ENCODE results near the gene STX5. TPM values are rescaled to one million over a fixed set of nuclear protein-coding genes. Genes with fewer than 3 reads are reported as not detected.

STX5 gene
- polyA plus RNA-seq, 2 of the 4 experiments (the other 2 are of a cell fraction), result 19.5 to 32.3 TPM

DNA sequence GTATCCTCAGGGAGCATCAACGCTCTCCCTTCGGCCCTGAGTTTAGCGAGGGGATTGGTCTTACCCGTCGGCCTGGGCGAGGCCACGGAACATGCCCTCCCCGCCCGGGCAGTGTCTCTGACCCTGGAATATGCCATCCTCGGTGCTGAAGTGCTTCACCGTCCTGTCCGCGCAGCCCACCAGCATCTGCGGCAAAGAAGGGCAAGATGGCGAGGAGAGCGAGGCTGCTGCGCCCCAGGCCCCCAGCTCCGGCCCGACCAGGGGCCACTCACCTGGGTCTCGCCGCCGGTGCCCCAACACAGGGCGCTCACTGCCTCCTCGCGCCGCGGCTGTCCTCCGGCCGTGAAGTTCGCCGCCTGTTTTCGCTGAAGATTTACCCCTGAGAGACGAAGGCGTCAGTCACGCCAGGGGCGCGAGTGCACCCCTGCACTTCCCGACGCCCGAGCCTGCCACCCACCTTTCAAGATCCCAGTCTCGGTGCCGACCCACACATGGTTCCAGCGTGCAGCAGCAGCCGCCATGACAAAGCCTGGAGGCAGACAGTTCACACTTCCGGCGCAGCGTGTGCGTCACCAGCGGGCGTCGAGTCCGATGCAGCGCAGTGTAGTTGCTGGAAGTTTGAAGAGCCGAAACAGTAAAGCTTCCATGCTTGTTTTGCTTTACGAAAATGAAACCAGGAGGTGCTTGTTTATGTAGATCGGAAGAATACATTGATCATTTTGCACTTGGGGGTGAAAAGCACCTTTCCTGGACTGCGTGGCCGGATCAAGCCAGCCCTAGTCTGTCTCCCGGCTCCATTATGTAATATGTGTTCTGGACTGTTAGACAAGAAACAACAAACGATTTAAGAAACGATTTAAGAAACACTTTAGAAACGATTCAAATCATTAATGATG, 7.4 kb upstream of the STX5 start, which contains the start of gene WDR74 (continued):
- TF ChIP-seq, protein P1, sequence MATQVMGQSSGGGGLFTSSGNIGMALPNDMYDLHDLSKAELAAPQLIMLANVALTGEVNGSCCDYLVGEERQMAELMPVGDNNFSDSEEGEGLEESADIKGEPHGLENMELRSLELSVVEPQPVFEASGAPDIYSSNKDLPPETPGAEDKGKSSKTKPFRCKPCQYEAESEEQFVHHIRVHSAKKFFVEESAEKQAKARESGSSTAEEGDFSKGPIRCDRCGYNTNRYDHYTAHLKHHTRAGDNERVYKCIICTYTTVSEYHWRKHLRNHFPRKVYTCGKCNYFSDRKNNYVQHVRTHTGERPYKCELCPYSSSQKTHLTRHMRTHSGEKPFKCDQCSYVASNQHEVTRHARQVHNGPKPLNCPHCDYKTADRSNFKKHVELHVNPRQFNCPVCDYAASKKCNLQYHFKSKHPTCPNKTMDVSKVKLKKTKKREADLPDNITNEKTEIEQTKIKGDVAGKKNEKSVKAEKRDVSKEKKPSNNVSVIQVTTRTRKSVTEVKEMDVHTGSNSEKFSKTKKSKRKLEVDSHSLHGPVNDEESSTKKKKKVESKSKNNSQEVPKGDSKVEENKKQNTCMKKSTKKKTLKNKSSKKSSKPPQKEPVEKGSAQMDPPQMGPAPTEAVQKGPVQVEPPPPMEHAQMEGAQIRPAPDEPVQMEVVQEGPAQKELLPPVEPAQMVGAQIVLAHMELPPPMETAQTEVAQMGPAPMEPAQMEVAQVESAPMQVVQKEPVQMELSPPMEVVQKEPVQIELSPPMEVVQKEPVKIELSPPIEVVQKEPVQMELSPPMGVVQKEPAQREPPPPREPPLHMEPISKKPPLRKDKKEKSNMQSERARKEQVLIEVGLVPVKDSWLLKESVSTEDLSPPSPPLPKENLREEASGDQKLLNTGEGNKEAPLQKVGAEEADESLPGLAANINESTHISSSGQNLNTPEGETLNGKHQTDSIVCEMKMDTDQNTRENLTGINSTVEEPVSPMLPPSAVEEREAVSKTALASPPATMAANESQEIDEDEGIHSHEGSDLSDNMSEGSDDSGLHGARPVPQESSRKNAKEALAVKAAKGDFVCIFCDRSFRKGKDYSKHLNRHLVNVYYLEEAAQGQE (IDR thresholded peaks at IDR 0.05), result no peak
- TF ChIP-seq HDAC2 (IDR thresholded peaks at IDR 0.05), result peak; percentile 92
- TF ChIP-seq CHD2 (IDR thresholded peaks at IDR 0.05; ENCODE audit: low read length, partially characterized antibody), result no peak
- TF ChIP-seq CBX8 (IDR thresholded peaks at IDR 0.05), result no peak
- no peak for TF ChIP-seq SMC3 (IDR thresholded peaks at IDR 0.05)
- TF ChIP-seq GATA3 (IDR thresholded peaks at IDR 0.05; ENCODE audit: borderline replicate concordance), result 0 out of 2 replicates have a peak, but pooled peaks have one; percentile 12
- TF ChIP-seq, protein P2, sequence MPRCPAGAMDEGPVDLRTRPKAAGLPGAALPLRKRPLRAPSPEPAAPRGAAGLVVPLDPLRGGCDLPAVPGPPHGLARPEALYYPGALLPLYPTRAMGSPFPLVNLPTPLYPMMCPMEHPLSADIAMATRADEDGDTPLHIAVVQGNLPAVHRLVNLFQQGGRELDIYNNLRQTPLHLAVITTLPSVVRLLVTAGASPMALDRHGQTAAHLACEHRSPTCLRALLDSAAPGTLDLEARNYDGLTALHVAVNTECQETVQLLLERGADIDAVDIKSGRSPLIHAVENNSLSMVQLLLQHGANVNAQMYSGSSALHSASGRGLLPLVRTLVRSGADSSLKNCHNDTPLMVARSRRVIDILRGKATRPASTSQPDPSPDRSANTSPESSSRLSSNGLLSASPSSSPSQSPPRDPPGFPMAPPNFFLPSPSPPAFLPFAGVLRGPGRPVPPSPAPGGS (IDR thresholded peaks at IDR 0.05), result peak; percentile 67; the same call in 2 of the 3 replicates
- peak; percentile 74; the same call in 1 of the 2 replicates for TF ChIP-seq TFCP2L1 (CRISPR knock-in tag; IDR thresholded peaks at IDR 0.05)
- no peak for TF ChIP-seq EHF (CRISPR knock-in tag; IDR thresholded peaks at IDR 0.05)
- TF ChIP-seq NPAS2 (CRISPR knock-in tag; IDR thresholded peaks at IDR 0.05; ENCODE audit: borderline replicate concordance), result no peak
- TF ChIP-seq ZC3H11A (IDR thresholded peaks at IDR 0.05), result no peak

DNA sequence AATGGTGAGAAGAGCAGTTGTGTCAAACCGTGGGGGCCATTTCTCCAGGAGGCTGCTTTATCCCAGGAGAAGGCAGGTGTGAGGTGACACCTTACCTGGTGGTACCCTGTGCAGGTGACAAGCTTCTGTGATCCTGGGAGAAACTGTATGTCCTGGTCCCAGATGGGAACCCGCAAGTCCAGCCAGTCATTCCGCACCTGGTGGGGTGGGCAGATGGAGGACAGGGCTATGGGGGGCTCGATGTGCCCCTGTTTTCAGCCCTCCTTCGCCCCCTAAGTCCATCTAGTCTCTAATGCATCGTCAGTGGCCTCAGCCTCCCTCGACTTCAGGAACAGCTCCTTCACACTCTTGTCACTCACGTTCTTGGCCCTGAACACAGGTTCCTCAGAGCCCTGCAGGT, 3.5 kb upstream of the STX5 start:
- Histone ChIP-seq H3K4me3 (no peak overlapping the region), H3K4me2 (no peak overlapping the region), H3K9me3 (no peaks in the 10 kb centered on the region), H3K27ac (no peak overlapping the region), H3K4me1 (peaks cover 25% of the 10 kb centered on the region)
- TF ChIP-seq, protein P1 (IDR thresholded peaks at IDR 0.05), result no peak
- TF ChIP-seq FOSB (CRISPR knock-in tag; IDR thresholded peaks at IDR 0.05), result no peak
- TF ChIP-seq HOXA7 (CRISPR knock-in tag; IDR thresholded peaks at IDR 0.05), result no peak
- TF ChIP-seq CEBPB (IDR thresholded peaks at IDR 0.05), result no peak
- TF ChIP-seq RAD21 (conservative IDR thresholded peaks at IDR 0.05 in 1 of 2, IDR thresholded peaks at IDR 0.05 in 1 of 2), result no peak
- DNase-seq (ENCODE audit: low read depth in 1 of 2, low spot score in 1 of 2) (no peak), FAIRE-seq (no peak), ATAC-seq (no peak)
- WGBS (ENCODE audit: missing lambda C conversion rate), result 84% methylated on average over 8 of the region's 8 CpGs
- CTCF ChIA-PET, result interaction anchor here (0.6 to 2.0 kb wide), 4 partner anchors 20 to 225 kb away, joined by 3 to 8 read pairs (median 4); partner anchors contain the start of gene TMEM179B
- POLR2A ChIA-PET, result no interaction called here

Data from A549 (cell line).